ENCODE results near the gene SSX2IP. TPM values are rescaled to one million over a fixed set of nuclear protein-coding genes. Genes with fewer than 3 reads are reported as not detected.

Gene SSX2IP
- total RNA-seq, 6 experiments from 2014 or later: 5.0 to 16.1 (median 8.3) TPM

DNA sequence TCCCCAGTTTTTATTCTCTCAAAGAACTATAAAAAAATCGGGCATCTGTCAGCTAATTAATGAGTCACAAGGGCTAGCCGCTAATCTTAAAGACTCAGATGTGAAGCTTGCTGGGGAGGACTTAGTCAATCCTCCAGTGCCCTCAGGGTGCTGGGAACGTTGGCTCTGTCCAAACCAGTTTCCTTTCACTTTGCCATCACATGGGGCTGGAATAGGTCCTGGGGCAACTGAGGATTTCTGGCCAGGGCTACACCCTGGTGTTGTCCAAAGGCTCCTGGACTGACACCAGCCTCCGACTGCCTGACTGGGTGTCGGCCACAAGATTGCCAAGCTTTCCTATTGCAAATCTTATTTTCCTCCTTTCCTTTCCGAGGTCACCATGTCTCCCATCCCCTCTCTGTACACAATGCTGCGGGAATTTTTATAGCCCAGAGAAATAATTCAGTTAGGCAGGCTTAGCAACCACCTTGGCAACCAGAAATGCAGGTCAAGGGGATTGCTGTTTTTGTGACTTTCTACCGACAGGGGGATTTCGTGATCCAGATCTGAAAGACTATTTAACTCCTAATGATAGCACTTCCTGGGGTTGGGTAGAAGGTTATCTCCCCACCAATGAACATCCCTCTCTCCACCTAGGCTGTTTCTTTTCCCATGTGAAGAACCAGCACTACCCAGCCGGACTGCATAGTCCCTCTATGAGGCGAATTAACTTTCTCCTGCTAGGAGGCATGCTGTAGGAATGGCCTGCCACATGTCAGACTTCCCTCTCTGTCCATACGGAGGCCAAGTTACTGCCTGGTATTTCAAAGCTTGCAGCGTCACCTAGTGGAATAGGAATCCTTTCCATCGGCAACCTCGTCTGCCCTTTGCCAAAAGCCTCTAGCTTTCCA, 86.1 kb downstream of the SSX2IP start:
- Histone ChIP-seq H3K4me1 (no peaks in the 10 kb centered on the region), H3K27ac (peak overlapping the region in 2 of 3 donors; percentile 26 to 50), H3K9me3 (peaks cover 0 to 10% (median 0%) of the 10 kb centered on the region in 4 donors), H3K27me3 (no peaks in the 10 kb centered on the region), H3K4me3 (no peak overlapping the region), H3K36me3 (no peaks in the 10 kb centered on the region)
- no peak for TF ChIP-seq POLR2A (IDR thresholded peaks at IDR 0.05)
- TF ChIP-seq, protein P1, sequence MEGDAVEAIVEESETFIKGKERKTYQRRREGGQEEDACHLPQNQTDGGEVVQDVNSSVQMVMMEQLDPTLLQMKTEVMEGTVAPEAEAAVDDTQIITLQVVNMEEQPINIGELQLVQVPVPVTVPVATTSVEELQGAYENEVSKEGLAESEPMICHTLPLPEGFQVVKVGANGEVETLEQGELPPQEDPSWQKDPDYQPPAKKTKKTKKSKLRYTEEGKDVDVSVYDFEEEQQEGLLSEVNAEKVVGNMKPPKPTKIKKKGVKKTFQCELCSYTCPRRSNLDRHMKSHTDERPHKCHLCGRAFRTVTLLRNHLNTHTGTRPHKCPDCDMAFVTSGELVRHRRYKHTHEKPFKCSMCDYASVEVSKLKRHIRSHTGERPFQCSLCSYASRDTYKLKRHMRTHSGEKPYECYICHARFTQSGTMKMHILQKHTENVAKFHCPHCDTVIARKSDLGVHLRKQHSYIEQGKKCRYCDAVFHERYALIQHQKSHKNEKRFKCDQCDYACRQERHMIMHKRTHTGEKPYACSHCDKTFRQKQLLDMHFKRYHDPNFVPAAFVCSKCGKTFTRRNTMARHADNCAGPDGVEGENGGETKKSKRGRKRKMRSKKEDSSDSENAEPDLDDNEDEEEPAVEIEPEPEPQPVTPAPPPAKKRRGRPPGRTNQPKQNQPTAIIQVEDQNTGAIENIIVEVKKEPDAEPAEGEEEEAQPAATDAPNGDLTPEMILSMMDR (IDR thresholded peaks at IDR 0.05): peak; percentile 14 to 31 (median 21)
- DNase-seq (no peak), ATAC-seq (peak; percentile 49 to 69 (median 56))
- intact Hi-C loops (cut with DNase I): no loop called here
- 56% methylated on average over 14 of the region's 15 CpGs for WGBS (ENCODE audit: insufficient coverage, low coverage, low lambda C conversion rate, missing lambda C conversion rate)

DNA sequence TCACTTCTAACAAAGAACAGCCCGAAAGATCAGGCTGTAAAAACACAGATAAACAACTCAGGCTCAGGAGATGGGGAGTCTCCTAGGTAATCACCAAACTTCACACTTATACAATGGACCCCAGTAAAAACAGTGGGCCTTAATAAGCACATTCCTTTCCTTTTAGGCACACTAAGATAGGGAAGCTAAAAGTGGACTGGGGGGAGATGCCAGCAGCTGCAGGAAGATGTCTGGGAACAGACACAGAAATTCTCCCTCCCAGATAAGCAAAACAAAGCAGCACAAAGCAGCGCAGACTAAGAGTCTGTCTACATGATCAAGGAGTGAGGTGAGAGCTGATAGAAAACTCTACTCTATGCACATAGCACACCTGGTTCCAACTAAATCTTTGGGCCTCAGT, 87.0 kb downstream of the SSX2IP start:
- DNase-seq (no peak), ATAC-seq (peak; percentile 39 to 67 (median 48))
- Histone ChIP-seq H3K27ac (peak overlapping the region in 2 of 3 donors; percentile 26 to 50), H3K4me3 (no peak overlapping the region), H3K9me3 (peaks cover 0 to 10% (median 0%) of the 10 kb centered on the region in 4 donors), H3K36me3 (no peaks in the 10 kb centered on the region), H3K4me1 (no peaks in the 10 kb centered on the region), H3K27me3 (no peaks in the 10 kb centered on the region)
- WGBS (ENCODE audit: insufficient coverage, low coverage, low lambda C conversion rate, missing lambda C conversion rate): 26% methylated on average over 2 of the region's 2 CpGs
- TF ChIP-seq, protein P1 (IDR thresholded peaks at IDR 0.05): no peak
- no peak for TF ChIP-seq POLR2A (IDR thresholded peaks at IDR 0.05)
- intact Hi-C loops (cut with DNase I): no loop called here

DNA sequence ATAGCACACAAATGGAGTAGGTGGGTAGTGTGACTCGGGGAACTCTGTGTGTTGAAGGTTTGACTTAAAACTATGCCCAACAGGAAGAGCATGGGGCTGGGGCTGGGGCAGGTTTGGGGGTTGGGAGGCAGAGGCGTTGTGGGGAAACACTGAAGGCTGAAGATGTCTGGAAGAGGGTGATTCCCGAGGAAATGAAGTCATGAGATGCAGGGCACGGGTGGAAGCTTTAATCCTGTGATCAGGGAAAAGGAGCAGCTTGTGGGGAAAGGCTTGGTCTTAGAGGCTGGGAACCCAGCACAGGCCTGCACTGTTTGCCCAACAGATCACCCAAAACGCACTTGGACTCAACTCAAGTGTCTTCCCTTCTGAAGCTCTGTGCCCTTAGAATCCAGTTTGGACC, 89.5 kb downstream of the SSX2IP start:
- H3K9me3 ChIP-seq: peaks cover 0 to 10% (median 0%) of the 10 kb centered on the region in 4 donors
- ATAC-seq (no peak), DNase-seq (no peak)
- intact Hi-C loops (cut with DNase I): no loop called here
- H3K36me3 ChIP-seq: no peaks in the 10 kb centered on the region
- no peaks in the 10 kb centered on the region for H3K4me1 ChIP-seq
- no peak overlapping the region for H3K4me3 ChIP-seq
- 65% methylated on average over 4 of the region's 5 CpGs for WGBS (ENCODE audit: insufficient coverage, low coverage, low lambda C conversion rate, missing lambda C conversion rate)
- H3K27ac ChIP-seq: no peak overlapping the region
- H3K27me3 ChIP-seq: no peaks in the 10 kb centered on the region
- no peak for TF ChIP-seq POLR2A (IDR thresholded peaks at IDR 0.05)
- TF ChIP-seq, protein P1 (IDR thresholded peaks at IDR 0.05): no peak

DNA sequence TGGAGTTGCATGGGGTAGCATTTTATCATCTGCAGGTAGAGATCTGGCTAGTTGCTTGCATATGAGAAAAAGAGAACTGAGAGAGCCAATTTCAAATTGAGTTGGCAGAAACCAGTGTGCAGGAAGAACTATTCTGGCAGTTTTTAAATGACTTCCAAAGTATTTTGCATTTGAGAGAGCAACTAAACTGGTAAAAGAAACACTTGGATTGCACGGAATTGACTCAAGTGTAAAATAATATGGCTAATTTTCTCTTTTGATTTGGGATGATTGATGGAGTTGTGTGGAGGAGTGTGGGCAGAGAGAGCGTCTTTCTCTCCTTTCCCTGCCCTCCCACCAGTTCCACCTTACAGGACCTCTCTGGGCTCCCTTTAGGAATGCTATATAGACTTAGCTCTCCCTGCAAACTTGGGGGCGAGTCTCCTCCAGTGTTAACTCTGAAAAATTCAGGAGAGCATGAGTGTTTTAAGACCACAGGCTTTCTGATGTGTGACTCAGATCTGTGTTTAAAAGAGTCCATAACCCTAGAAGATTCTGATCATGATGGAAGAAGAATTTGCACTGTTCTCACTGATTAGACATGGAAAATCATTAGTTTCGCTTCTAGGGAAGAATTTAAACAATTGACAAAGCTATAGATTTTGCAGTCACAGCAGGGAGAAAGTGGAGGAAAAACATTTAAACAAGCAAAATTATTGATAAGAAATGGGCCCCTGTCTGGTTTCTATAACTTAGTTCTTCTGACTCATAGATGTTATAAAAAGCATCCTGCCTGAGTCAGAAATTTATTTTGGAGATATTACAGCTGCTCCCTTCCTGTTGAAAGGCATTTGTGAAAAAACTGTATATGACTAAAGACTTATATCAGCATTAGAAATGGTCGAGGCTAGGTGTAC, 91.2 kb downstream of the SSX2IP start:
- Histone ChIP-seq H3K36me3 (no peaks in the 10 kb centered on the region), H3K27me3 (no peaks in the 10 kb centered on the region), H3K9me3 (no peaks in the 10 kb centered on the region), H3K27ac (no peak overlapping the region), H3K4me3 (no peak overlapping the region), H3K4me1 (no peaks in the 10 kb centered on the region)
- DNase-seq: no peak
- ATAC-seq: peak in 1 of 4 donors; percentile 24
- 50% methylated on average over 5 of the region's 5 CpGs for WGBS (ENCODE audit: insufficient coverage, low coverage, low lambda C conversion rate, missing lambda C conversion rate)
- TF ChIP-seq, protein P1 (IDR thresholded peaks at IDR 0.05): no peak
- TF ChIP-seq POLR2A (IDR thresholded peaks at IDR 0.05): no peak
- intact Hi-C loops (cut with DNase I): no loop called here

All from right lobe of liver (tissue), 6 donors.